ENCODE data around the gene HTRA1.

Gene HTRA1

GRCh38 chr10:122504610-122504950 is 43.2 kb downstream of the HTRA1 start:
- Histone ChIP-seq H2BK5ac (ENCODE audit: low read length) (no peak overlapping the region), H4K8ac (ENCODE audit: low read depth, low read length) (no peak overlapping the region), H2BK15ac (ENCODE audit: low read length) (no peak overlapping the region), H2AK5ac (ENCODE audit: low read depth, low read length) (peak overlapping the region; percentile 82), H3K4me3 (ENCODE audit: low read length in 2 of 2) (peak overlapping the region in 1 of 2 donors; percentile 32), H2BK120ac (ENCODE audit: low read depth, low read length) (no peak overlapping the region), H3K4me1 (ENCODE audit: control insufficient read depth in 2 of 2, insufficient read depth in 1 of 2, low read depth in 1 of 2, low read length in 2 of 2) (no peaks in the 10 kb centered on the region), H3K4ac (ENCODE audit: low read length) (no peak overlapping the region), H3K9ac (ENCODE audit: low read depth, low read length, poor library complexity) (peak overlapping the region; percentile 15), H2BK12ac (ENCODE audit: low read length) (no peak overlapping the region), H3K27me3 (ENCODE audit: control insufficient read depth in 3 of 3, insufficient read depth in 3 of 3, low read depth in 1 of 3, low read length in 3 of 3) (no peaks in the 10 kb centered on the region), H3K79me1 (ENCODE audit: low read depth, low read length) (no peaks in the 10 kb centered on the region), H3K18ac (ENCODE audit: low read length) (peak overlapping the region; percentile 5), H2AFZ (ENCODE audit: low read length) (no peak overlapping the region), H3K36me3 (replicated peaks in 1 of 2; ENCODE audit: control insufficient read depth in 2 of 2, insufficient read depth in 2 of 2, low read length in 2 of 2) (no peaks in the 10 kb centered on the region), H3K23ac (ENCODE audit: low read depth, low read length, poor library complexity) (peak overlapping the region; percentile 61), H3K9me3 (replicated peaks in 1 of 2; ENCODE audit: control insufficient read depth in 2 of 2, insufficient read depth in 1 of 2, low read depth in 1 of 2, low read length in 2 of 2) (no peaks in the 10 kb centered on the region), H3K27ac (replicated peaks; ENCODE audit: low read length) (no peak overlapping the region), H3K14ac (ENCODE audit: low read length) (peak overlapping the region; percentile 67), H3K4me2 (ENCODE audit: insufficient read depth, low read length, poor library complexity, severe bottlenecking) (no peak overlapping the region), H4K91ac (ENCODE audit: low read depth, low read length, poor library complexity) (no peak overlapping the region)
- DNase-seq (ENCODE audit: low spot score): no peak
- no CpG with 5 or more reads among the region's 6 CpGs for WGBS, 2 donors (ENCODE audit: extremely low coverage in 2 of 2, insufficient read length in 2 of 2, insufficient replicate concordance in 1 of 2)

- Histone ChIP-seq H3K23ac (ENCODE audit: low read depth, low read length, poor library complexity) (no peak overlapping the region), H2BK15ac (ENCODE audit: low read length) (no peak overlapping the region), H3K9ac (ENCODE audit: low read depth, low read length, poor library complexity) (no peak overlapping the region), H3K4me2 (ENCODE audit: insufficient read depth, low read length, poor library complexity, severe bottlenecking) (no peak overlapping the region), H3K4me1 (ENCODE audit: control insufficient read depth in 2 of 2, insufficient read depth in 1 of 2, low read depth in 1 of 2, low read length in 2 of 2) (no peaks in the 10 kb centered on the region), H3K4me3 (ENCODE audit: low read length in 2 of 2) (no peak overlapping the region), H3K36me3 (replicated peaks in 1 of 2; ENCODE audit: control insufficient read depth in 2 of 2, insufficient read depth in 2 of 2, low read length in 2 of 2) (no peaks in the 10 kb centered on the region), H4K91ac (ENCODE audit: low read depth, low read length, poor library complexity) (no peak overlapping the region), H2AFZ (ENCODE audit: low read length) (no peak overlapping the region), H3K9me3 (replicated peaks in 1 of 2; ENCODE audit: control insufficient read depth in 2 of 2, insufficient read depth in 1 of 2, low read depth in 1 of 2, low read length in 2 of 2) (no peaks in the 10 kb centered on the region), H3K27ac (replicated peaks; ENCODE audit: low read length) (no peak overlapping the region), H3K27me3 (ENCODE audit: control insufficient read depth in 3 of 3, insufficient read depth in 3 of 3, low read depth in 1 of 3, low read length in 3 of 3) (no peaks in the 10 kb centered on the region), H4K8ac (ENCODE audit: low read depth, low read length) (no peak overlapping the region), H3K4ac (ENCODE audit: low read length) (no peak overlapping the region), H2BK12ac (ENCODE audit: low read length) (no peak overlapping the region), H2BK5ac (ENCODE audit: low read length) (no peak overlapping the region), H2AK5ac (ENCODE audit: low read depth, low read length) (no peak overlapping the region), H3K79me1 (ENCODE audit: low read depth, low read length) (no peaks in the 10 kb centered on the region), H3K14ac (ENCODE audit: low read length) (peak overlapping the region; percentile 67), H2BK120ac (ENCODE audit: low read depth, low read length) (no peak overlapping the region), H3K18ac (ENCODE audit: low read length) (no peak overlapping the region)
- no peak for DNase-seq (ENCODE audit: low spot score)
- WGBS, 2 donors (ENCODE audit: extremely low coverage in 2 of 2, insufficient read length in 2 of 2, insufficient replicate concordance in 1 of 2): no CpG with 5 or more reads among the region's 5 CpGs
These were observed 43.7 kb downstream of the HTRA1 start for GRCh38 chr10:122505011-122505410.

GRCh38 chr10:122505885-122506645 is 44.7 kb downstream of the HTRA1 start:
- no peak overlapping the region for H4K91ac ChIP-seq (ENCODE audit: low read depth, low read length, poor library complexity)
- no peak overlapping the region for H2BK120ac ChIP-seq (ENCODE audit: low read depth, low read length)
- DNase-seq (ENCODE audit: low spot score): no peak
- H3K36me3 ChIP-seq (replicated peaks in 1 of 2; ENCODE audit: control insufficient read depth in 2 of 2, insufficient read depth in 2 of 2, low read length in 2 of 2): no peaks in the 10 kb centered on the region
- no peak overlapping the region for H2BK15ac ChIP-seq (ENCODE audit: low read length)
- WGBS, 2 donors (ENCODE audit: extremely low coverage in 2 of 2, insufficient read length in 2 of 2, insufficient replicate concordance in 1 of 2): no CpG with 5 or more reads among the region's 15 CpGs
- peak overlapping the region; percentile 43 for H2AK5ac ChIP-seq (ENCODE audit: low read depth, low read length)
- peaks cover 0 to 5% of the 10 kb centered on the region in 2 donors for H3K4me1 ChIP-seq (ENCODE audit: control insufficient read depth in 2 of 2, insufficient read depth in 1 of 2, low read depth in 1 of 2, low read length in 2 of 2)
- H3K79me1 ChIP-seq (ENCODE audit: low read depth, low read length): no peaks in the 10 kb centered on the region
- H3K23ac ChIP-seq (ENCODE audit: low read depth, low read length, poor library complexity): no peak overlapping the region
- H2BK12ac ChIP-seq (ENCODE audit: low read length): no peak overlapping the region
- H4K8ac ChIP-seq (ENCODE audit: low read depth, low read length): peak overlapping the region; percentile 25
- H3K27ac ChIP-seq (replicated peaks; ENCODE audit: low read length): no peak overlapping the region
- no peaks in the 10 kb centered on the region for H3K9me3 ChIP-seq (replicated peaks in 1 of 2; ENCODE audit: control insufficient read depth in 2 of 2, insufficient read depth in 1 of 2, low read depth in 1 of 2, low read length in 2 of 2)
- no peak overlapping the region for H3K4ac ChIP-seq (ENCODE audit: low read length)
- no peak overlapping the region for H3K4me3 ChIP-seq (ENCODE audit: low read length in 2 of 2)
- no peak overlapping the region for H3K9ac ChIP-seq (ENCODE audit: low read depth, low read length, poor library complexity)
- peak overlapping the region; percentile 59 for H3K18ac ChIP-seq (ENCODE audit: low read length)
- H3K27me3 ChIP-seq (ENCODE audit: control insufficient read depth in 3 of 3, insufficient read depth in 3 of 3, low read depth in 1 of 3, low read length in 3 of 3): no peaks in the 10 kb centered on the region
- no peak overlapping the region for H2AFZ ChIP-seq (ENCODE audit: low read length)
- H2BK5ac ChIP-seq (ENCODE audit: low read length): no peak overlapping the region
- H3K4me2 ChIP-seq (ENCODE audit: insufficient read depth, low read length, poor library complexity, severe bottlenecking): no peak overlapping the region
- no peak overlapping the region for H3K14ac ChIP-seq (ENCODE audit: low read length)

GRCh38 chr10:122507616-122508015 is 46.3 kb downstream of the HTRA1 start:
- H2AFZ ChIP-seq (ENCODE audit: low read length): no peak overlapping the region
- H3K4me1 ChIP-seq (ENCODE audit: control insufficient read depth in 2 of 2, insufficient read depth in 1 of 2, low read depth in 1 of 2, low read length in 2 of 2): peaks cover 0 to 5% of the 10 kb centered on the region in 2 donors
- no peak overlapping the region for H3K4me2 ChIP-seq (ENCODE audit: insufficient read depth, low read length, poor library complexity, severe bottlenecking)
- H3K27ac ChIP-seq (replicated peaks; ENCODE audit: low read length): no peak overlapping the region
- no peak overlapping the region for H2BK12ac ChIP-seq (ENCODE audit: low read length)
- no CpG with 5 or more reads among the region's 3 CpGs for WGBS, 2 donors (ENCODE audit: extremely low coverage in 2 of 2, insufficient read length in 2 of 2, insufficient replicate concordance in 1 of 2)
- no peak overlapping the region for H3K23ac ChIP-seq (ENCODE audit: low read depth, low read length, poor library complexity)
- no peak overlapping the region for H4K91ac ChIP-seq (ENCODE audit: low read depth, low read length, poor library complexity)
- H3K9me3 ChIP-seq (replicated peaks in 1 of 2; ENCODE audit: control insufficient read depth in 2 of 2, insufficient read depth in 1 of 2, low read depth in 1 of 2, low read length in 2 of 2): no peaks in the 10 kb centered on the region
- no peak overlapping the region for H3K4me3 ChIP-seq (ENCODE audit: low read length in 2 of 2)
- H3K27me3 ChIP-seq (ENCODE audit: control insufficient read depth in 3 of 3, insufficient read depth in 3 of 3, low read depth in 1 of 3, low read length in 3 of 3): no peaks in the 10 kb centered on the region
- H3K4ac ChIP-seq (ENCODE audit: low read length): no peak overlapping the region
- no peak overlapping the region for H2BK15ac ChIP-seq (ENCODE audit: low read length)
- no peak overlapping the region for H3K14ac ChIP-seq (ENCODE audit: low read length)
- no peak overlapping the region for H3K9ac ChIP-seq (ENCODE audit: low read depth, low read length, poor library complexity)
- no peak overlapping the region for H3K18ac ChIP-seq (ENCODE audit: low read length)
- H2BK5ac ChIP-seq (ENCODE audit: low read length): no peak overlapping the region
- H3K36me3 ChIP-seq (replicated peaks in 1 of 2; ENCODE audit: control insufficient read depth in 2 of 2, insufficient read depth in 2 of 2, low read length in 2 of 2): no peaks in the 10 kb centered on the region
- no peak overlapping the region for H2AK5ac ChIP-seq (ENCODE audit: low read depth, low read length)
- DNase-seq (ENCODE audit: low spot score): no peak
- no peak overlapping the region for H4K8ac ChIP-seq (ENCODE audit: low read depth, low read length)
- H2BK120ac ChIP-seq (ENCODE audit: low read depth, low read length): no peak overlapping the region
- H3K79me1 ChIP-seq (ENCODE audit: low read depth, low read length): no peaks in the 10 kb centered on the region
